Ecto neural progenitor cell (in vitro differentiated cells): ENCODE data around the gene WNT7A.
"Not testable (repeated sequence)": the region's sequence is repeated elsewhere in the genome, so short reads cannot be mapped to it uniquely, and the experiment has no call there.

Experiments used
- DNase-seq: peaks from one replicate; pipeline ENCODE4 v3.0.0-alpha.2; 2018; ENCODE audit warnings: low spot score

WNT7A gene

DNA sequence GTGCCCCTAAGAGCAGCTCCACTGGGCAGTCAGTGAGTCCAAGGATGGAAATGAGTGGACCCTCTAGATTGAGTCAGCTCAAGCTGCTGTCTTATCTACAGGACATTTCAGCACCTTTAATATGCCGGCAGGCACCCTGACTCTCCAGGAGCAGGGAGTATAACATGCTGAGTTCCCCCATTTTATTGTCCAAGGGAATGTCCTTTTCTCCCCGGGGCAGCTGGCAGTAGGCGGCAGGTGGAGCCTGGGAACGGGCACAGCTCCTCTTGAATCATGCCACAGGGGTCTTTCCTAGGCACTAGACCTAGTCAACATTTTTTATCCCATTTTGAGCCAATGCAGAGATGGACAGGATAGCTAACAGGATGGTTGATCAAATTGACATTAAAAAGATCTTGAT, 14.8 kb downstream of the WNT7A start:
- no peak for DNase-seq

DNA sequence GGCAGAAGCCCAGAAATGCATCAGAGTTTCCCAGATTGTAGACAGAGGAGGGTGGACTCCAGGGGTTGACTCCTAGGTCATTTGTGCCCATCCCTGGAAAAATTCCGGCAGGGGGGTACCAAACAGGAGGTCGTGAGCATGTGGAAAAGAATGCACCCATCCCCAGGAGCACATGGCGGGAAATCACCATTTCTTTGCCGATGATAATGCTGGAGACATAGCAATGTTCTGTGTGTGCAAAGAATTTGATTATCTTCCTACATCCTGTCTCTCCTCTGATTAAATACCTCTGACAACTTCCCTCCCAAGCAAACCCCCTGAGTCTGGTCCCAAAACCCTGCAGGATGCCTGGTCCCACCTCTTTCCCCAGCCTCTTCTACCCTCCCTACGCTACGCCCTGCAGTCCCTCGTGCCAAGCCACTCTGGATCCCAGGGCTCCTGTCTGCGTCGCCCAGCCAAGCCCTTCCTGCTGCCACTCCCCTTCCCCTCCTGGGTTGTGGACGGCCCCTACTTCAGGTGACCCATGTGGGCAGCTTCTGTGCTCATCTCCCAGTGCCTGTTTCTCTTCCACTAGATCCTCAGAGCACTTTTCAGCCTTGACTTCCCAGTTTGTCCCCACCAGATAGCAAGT, 15.8 kb downstream of the WNT7A start:
- DNase-seq: no peak

DNA sequence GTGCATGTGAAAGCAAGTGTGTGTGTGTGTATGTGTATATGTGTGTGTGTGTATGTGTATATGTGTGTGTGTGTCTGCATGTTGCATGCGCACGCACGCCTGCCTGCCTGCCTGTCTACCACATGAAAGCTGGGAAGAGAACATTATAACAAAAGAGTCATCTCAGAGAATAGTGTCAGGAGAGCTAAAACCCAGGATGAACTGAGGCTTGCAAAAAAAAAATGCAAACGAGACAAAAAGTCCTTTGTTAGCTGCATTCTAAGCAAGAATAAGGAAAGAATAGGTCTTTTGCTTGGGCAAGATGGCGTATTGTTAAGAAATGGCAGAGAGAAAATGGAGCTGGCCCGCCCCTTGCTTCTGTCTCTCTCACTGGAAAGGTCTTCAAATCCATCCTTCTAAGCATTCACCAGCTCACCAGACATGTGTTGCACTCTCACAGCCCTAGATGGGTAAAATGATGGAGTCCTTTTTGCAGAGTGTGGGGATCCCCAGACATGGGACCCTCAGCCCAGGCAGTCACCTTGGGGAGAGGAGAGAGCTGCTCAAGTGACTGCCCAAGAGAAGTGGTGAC, 16.4 kb downstream of the WNT7A start:
- DNase-seq: no peak

DNA sequence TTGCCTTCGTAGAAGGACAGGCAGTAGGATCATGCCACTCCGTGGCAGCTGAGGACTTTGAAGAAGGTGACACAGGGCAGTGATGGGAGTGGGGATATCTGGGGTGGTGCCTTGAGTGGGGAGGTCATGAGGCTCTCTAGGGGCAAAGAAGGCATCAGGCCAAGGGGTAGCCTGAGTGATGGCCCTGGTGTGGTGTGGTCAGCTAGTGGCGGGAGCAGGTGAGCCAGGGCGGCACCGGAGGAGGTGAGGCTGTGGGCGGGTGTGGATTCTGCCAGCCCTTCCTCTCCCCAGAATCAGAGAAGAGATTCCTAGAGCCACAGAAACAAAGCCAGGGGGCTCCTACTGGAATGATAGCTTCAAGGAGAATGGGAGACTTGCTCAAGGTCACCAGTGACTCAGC, 18.4 kb downstream of the WNT7A start:
- no peak for DNase-seq

DNA sequence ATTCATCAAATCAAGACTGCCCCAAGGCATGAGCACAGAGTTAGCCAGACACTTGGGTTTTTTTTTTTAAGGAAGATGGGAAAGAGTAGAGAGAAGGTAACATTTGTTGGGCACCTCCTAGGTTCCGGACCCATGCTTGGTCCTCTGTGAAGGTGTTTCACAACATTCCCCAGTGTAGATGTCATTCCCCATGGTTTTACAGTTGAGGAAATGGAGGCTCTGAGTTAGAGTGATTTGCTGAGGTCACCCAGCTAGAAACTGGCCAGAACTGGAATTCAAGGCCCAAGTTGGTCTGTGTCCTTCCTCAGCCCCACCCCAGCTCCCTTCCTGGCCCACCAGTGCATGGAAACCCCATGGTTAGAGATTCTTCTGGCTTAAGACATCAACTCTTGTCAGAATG, 19.9 kb downstream of the WNT7A start:
- no peak for DNase-seq

DNA sequence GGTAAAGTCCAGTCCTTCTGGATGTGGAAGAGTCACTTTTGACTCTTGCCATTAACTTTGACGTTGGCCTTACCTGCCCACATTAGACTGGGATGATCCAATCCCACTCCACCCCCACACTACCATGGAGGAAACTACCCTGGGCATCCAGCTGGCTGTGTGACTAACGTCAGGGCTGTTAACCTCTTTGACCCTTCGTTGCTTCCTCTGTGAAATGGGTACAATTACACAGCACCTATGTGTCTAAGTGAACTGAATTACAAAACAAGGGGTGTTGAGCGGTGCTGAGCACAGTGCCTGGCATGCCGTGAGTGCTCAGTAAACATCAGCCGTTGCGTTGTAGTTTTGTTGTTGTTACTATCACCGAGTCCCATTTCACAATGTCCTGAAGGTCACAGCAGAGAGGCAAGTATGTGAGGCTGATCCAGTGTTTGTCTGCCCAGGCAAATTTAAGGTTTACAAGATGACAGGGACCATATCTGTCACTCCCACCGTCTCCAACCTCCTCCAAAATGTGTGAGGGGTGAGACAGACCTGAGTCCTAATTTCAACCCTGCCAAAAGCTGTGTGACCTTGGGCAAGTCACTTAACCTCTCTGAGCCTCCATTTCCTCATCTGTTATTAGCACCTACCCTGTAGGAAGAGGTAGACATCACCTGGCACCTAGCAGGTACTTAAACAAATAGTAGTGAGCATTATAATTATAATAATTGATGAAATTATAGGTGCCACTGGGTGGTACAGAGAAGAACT, 20.9 kb downstream of the WNT7A start:
- DNase-seq: no peak

DNA sequence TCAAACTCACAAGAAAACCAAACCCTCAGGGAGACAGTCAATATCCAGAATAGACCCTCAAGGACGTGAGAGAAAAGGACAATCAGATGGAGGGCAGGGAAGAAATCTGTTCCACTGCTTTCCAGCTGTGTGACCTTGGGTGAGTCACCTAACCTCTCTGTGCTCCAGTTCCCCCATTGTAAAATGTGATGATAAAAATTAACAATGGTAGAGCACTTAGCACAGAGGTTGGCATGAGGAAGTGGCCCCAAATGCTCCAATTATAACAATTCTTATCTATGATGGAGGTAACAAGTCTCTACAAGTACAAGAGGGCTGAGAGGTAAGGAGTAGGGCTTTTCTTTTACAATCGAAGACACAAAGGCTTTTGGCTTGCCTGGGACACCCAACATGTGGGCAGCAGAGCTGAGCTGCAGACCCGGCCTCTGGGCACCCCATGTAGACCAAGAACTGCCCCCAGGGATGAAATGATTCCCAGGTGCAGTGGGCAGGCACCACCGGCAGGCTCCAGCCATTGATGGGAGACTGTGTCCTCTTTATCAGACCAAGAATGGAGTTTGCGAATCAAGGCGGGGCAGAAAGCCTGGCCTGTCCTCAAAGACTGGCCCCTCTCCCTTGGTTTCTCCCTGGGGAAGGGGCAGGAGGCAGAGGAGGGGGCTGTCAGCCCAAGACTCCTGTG, 22.0 kb downstream of the WNT7A start:
- no peak for DNase-seq

DNA sequence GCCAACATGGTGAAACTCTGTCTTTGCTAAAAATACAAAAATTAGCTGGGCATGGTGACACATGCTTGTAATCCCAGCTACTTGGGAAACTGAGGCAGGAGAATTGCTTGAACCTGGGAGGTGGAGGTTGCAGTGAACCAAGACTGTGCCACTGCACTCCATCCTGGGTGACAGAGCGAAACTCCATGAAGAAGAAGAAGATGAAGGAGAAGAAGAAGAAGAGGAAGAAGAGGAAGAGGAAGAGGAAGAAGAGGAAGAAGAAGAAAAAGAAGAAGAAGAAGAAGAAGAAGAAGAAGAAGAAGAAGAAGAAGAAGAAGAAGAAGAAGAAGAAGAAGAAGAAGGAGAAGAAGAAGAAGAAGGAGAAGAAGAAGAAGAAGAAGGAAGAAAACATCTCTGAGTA, 23.2 kb downstream of the WNT7A start:
- not testable (repeated sequence) for DNase-seq

DNA sequence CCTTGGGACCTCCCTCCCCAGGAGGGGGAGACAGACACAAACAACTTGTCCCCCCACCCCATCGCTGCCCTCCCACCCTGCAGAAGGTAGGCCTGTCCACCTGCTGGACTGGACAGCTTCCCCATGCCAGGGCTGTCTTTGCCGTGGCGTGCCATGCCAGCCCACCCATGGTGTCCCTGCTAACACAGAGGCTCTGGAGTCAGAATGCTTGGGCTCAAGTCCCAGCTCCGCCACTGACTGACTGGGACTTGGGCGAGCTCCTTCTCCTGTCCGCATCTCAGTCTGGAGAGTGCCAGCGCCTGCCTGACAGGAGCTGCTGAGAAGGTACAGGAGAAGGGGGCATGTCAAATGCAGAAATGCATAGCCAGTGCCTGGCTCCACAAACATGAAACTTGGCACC, 23.9 kb downstream of the WNT7A start:
- no peak for DNase-seq

DNA sequence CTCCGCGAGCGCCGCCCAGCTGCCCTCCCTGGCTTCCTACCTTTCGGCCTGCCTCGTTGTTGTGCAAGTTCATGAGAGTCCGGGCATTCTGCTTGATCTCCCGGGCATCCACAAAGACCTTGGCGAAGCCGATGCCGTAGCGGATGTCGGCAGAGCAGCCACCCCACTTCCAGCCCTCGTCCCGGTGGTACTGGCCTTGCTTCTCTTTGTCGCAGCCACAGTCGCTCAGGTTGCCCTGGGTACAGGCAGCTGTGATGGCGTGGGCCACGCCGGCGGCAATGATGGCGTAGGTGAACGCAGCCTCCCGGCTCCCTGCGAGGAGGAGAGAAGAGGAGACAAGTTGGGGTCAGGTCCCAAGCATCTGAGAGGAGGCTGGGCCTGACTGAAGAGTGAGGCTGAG, 25.4 kb downstream of the WNT7A start:
- DNase-seq: no peak

DNA sequence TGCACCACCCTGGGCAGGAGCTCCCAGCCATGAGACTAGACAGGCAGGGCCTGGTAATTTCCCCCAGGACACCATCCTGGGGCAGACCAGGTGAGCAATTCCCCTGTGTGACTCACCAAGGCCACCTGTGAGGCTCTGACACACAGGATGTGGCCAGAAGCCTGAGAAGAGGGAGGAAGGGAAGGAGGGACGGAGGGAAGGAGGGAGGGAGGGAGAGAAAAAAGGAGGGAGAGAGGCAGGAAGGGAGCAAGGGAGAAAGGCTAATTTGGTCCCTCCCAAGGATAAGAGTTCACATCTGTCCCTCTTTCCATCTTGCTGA, 25.9 kb downstream of the WNT7A start:
- no peak for DNase-seq

DNA sequence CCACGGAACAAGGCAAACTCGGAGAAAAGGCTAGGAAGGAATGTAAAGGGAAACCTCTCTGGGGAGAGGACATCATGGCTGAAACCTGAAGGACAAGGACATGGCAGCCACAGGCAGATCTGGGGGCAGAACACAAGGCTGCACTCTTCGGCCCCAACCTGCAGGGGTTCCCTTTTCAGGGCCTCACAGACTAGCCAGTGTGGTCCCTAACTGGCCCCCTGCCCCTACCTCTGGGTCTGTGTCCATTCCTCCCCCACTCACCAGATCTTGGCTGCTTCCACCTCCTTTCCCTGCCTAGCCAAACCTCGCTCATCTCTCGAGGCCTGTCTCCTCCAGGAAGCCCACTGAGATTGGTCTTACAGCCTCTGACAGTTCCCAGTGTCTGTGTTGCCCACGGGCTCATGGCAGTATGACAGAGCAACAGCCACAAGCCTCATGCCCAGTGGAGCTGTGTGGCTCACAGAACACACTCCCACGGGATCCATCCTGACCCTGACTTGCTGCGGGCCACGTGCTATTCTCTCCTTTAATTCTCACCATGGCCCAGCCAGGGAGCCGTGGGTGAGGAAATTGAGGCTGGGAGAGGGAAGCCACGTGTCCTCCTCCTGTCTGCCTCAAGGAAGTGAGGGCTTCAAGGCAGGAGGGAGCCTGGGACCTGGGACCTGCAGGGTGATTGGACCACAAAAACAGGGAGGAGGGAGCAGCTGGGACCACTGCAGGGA, 26.5 kb downstream of the WNT7A start:
- no peak for DNase-seq

DNA sequence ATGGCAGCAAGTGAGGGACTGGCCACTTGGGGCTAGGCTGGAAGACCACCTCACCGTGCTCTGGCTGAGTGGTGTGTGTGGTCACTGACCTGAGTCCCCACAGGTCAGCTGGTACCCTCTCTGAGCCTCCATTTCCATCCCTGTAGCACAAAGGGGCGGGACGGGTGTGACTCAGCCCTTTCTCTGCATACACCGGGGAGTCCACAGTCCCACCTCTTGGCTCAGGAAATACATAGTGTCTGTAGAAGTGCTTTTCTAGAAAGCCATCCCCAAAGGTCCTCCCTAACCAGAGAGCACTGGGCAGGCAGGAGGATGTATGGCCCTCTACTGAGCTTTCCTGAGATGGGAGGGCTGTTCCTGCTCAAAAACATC, 27.2 kb downstream of the WNT7A start:
- no peak for DNase-seq

DNA sequence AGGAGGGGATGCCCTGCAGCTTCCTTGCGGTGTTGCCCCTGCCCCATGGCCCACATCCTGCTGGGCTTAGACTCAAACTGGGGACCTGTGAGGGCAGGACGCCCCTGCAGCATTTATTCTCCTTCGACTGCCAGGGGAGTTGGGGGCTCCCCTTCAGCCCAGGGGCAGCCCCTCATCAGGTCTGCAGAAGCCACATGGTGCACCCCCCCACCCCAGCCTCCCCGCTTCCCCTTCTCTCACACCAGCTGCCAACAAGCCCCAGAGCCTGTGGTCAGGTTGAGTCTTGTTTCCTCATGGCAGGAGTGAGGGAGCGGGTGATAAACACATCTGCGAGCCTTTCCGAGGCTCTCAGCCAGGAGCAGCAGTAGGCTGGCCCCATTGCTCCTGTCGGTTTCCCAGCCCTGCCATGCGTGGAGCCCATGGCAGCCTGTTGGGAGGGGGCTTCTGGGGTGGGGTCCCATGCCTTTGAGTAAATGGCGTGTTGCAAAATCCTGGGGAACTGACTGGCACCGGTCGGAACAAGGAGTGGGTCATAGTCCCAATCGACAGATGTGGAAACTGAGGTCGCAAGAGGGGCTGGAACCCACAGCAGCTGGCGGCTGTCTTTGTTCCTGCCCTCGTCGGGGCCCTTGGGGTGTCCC, 27.8 kb downstream of the WNT7A start:
- DNase-seq: no peak

DNA sequence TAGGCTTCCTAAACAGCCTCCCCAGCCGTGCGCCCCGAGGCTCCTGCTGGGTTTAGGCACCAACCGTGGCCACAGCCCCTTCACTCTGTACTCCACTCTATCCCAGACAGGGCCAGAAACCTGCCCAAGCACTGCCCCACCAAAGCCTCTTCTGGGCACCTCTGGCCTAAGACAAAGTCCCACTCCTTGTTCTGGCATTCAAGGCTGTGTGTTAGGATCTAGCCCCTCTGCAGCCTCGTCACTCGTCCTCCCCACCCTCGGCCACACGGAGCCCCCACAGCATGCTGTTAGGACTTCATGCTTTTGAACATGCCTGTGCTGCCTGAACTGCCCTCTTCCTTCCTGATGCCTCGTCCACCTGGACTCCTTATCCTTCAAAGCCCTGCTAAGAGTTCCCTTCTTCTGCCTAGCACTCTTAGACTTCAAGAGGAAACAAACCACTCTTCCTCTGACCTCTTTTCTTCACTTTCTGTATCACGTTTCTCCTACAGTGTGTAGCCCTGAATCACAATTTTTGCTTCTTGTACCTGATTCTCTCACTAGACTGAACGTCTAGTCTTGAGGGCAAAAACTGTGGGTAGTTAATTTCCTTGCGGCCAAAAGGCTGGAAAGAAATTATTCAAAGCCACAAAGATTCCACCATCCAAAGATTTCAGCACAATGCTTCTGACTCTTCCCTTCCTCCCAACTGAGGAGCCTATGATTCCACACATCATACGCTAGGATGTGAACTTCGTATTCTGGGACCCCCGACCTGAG, 28.6 kb downstream of the WNT7A start:
- no peak for DNase-seq

DNA sequence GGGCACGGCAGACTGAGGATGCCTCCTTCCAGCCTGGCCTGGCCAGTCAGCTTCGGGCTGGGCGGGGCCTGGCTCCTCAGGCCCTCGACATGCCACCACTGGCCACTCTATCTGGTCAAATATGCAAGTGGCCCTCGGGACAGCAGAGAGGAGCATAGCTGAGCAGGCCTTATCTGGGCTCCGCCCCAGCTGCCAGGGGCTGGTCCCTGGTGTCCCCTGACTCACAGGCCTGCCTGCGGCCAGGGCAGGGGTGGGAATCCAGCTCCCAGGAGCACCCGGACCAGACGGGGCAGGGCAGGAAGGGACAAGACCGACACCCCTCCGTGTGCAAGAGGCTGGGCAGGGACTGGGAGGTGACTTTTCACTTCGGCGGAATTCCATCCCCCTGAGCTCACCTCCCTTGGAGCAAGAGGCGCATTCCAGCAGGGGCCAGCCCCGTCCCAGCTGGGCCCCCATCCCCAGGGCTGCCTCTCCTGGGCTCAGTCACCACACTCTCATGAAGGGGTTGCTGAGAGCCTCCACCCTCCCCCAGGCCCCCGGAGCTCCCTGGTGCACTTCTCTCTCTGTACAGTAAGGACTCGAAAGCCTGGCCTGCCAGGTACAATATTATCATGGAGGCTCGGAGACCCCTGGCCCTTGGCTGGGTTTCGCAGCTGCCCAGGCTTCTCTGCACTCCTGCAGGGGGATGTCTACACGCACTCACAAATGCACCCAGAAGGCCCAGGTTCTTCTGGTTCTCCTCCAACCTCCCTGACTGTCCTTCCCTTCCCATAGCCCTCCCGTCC, 29.5 kb downstream of the WNT7A start:
- DNase-seq: peak; percentile 66

DNA sequence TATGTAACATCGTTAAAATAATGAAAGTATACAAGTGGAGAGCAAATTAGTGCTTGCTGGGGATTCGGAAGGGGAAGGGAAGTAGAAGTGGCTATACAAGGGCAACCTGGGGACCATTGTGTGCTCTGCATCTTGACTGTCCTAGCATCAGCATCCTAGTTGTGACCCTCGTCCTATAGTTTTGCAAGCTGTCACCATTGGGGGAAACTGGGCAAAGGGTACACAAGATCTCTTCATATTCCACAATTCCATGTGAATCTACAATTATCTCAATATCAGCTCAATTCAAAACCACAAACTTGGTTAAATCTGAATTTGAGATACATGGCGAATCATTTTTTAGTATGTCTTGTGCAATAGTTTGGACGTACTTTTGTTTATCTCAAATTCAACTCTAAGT, 30.9 kb downstream of the WNT7A start:
- DNase-seq: no peak

DNA sequence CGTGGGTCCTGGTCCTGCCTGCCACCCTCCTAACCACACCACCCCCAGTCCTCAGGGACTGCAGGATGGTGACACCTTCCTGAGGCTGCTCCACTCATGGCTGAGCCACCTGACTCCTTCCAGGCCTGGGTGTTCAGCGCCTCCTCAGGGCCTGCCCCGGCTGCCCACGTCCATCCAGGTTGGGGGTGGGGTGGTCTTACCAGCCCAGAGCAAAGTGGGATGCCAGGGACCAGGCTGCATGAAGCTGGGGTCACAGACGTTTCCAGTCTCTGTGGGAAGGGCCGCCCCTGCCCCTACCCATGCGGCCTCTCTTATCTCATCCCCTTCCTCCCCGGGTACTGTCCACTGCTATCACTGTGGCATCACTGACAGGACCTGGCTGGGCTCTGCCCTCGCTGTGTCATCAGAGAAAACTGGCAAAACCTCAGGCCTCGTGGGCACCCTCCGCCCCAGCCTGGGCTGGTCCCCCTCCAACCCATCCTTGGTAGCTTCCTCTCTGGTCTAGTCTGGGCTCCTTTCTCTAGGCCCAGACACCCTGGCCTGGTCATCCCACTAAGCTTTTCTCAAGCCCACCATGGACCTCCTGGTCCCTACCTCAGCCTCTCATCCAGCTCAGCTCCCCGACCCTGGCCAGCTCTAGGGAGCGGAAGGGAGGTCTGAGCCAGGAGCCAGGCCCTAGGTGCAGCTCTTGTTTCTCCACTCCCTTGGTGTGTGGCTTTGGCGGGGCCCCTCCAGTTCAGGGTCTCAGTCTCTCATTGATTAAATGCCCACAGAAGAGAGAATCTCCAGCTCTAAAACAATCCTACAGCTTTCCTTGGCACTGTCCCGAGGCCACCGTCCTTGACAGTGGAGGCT, 32.9 kb downstream of the WNT7A start:
- no peak for DNase-seq

DNA sequence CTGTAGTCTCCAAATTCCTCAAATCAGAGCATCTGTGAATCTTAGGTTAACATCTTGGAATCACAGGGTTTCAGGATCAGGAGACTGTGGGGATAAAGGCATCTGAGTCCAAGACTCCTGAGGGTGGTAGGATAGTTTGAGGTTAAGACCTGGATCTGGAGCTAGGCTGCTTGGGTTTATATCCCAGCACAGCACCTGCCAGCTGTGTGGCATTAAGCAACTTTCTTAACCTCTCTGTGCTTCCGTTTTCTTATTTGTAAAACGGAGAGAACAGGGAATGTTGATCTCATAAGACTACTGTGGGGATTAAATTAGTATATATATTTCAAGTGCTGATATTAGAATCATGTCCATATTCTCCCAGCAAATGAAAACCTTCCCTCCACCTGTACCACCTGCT, 33.6 kb downstream of the WNT7A start:
- no peak for DNase-seq

DNA sequence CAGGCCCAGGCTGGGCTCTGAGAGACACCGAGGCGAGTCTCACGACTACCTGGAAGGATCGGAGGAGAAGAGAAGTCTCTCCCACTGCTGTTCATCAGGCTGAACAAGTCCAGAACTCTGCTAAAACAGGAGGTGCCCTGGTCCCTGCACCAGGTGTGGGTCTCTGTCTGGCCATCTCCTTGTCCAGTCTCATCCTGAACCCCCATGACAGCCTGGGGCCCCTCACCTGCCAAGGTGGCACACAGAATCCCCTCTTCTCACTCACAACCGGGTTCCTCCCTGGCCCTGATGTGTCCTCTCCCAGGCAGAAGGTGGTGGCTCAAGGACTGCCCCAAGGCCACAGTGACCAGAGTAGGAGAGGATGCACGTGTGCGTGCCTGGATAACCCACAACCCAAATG, 34.1 kb downstream of the WNT7A start:
- DNase-seq: no peak
